GM19099 (cell line): ENCODE data around the gene TP53I3.

Source experiments
- POLR2A ChIP-seq: IDR thresholded peaks from 3 replicates; pipeline ENCODE4 v1.6.1; 2011; ENCODE audit warnings: low read depth; ENCODE audit not compliant: insufficient read length; ENCODE audit errors: extremely low read depth

TP53I3 gene

DNA sequence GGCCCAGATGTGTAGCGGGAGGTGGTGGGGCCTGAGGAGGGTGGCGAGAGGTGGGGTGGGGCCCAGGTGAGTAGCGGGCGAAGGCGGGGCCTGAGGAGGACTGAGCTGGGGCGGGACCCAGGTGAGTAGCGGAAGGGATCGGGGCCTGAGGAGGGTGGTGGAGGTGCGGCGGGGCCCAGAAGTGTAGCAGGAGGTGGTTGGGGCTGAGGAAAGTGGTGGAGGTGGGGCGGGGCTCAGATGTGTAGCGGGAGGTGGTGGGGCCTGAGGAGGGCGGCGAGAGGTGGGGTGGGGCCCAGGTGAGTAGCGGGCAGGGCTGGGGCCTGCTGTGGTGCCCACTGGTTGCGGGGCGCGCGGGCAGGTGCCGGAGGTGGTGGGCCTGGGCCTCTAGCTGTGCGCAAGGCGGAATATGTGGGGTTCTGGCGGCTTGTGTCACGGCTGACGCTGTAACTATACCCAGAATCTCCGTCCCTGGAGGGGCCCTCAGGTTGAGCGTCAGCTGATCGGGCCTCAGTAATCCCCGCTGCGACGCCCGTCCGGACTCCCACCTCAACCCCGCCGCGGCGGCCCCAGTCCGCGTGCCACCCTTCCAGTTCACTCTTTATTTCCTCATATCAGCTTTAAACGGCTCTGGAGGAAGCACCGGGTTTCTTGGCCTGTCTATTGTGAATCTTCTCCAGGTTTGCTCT lies 7.6 kb downstream of the TP53I3 start:
- TF ChIP-seq POLR2A: peak; percentile 45

GRCh38 chr2:24075915-24076848 lies 8.5 kb downstream of the TP53I3 start, which contains the start of gene SF3B6:
TSS of gene SF3B6 (minus strand) at chr2:24076326. CDS start at chr2:24076229, 97 bp downstream.
- TF ChIP-seq POLR2A: peak; percentile 88

DNA sequence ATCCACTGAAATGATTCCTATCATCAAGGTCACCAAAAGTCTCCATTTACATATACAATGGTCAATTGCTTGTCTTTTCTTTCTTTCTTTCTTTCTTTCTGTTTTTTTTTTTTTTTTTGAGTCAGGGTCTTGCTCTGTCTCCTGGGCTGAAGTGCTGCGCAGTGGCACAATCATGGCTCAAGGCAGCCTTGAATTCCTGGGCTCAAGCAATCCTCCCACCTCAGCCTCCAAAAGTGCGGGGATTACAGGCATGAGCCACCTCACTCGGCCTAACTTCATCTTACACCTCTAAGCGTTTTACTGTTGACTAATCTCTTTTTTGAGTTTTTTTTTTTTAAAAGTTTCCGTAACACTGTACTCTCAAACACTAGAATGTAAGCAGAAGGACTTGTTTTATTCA lies 9.4 kb downstream of the TP53I3 start:
- TF ChIP-seq POLR2A: no peak

- no peak for TF ChIP-seq POLR2A
These were observed 10.8 kb downstream of the TP53I3 start for GRCh38 chr2:24073816-24074215.

GRCh38 chr2:24072259-24072658 lies 12.4 kb downstream of the TP53I3 start:
- no peak for TF ChIP-seq POLR2A

- TF ChIP-seq POLR2A: no peak
These were observed 19.3 kb downstream of the TP53I3 start for GRCh38 chr2:24065341-24065740.

DNA sequence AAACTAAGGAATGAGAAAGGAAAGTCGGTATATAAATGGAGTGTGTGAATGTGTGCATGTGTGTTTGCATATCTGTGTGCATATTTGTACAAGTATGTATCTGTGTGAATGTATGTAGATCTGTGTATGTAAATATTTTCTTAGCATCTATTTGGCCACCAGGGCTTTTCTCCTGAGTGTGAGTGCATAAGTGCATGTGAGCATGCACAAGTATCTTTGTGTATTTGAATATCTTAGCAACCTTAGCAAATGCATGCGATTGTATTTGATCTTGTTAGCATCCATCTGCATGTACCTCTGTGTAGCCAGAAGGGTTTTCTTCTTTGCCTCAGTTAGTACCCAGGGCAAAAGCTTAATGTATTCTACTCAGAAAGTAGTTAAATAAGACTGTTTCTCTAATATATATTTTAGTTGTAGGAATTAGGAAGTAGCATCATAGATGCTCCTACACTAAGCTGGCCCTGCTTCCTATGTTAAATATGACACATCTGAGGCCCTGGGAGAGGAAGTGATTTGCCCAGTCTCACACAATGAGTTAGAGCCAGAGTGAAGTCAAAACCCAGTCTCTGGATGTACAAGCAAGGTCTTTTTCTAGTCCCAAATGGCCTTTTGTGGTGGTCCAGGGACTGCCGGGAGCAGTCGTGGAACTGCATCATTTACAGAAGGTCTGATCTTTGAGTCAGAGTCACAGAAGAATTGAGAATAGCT lies 25.9 kb downstream of the TP53I3 start:
- no peak for TF ChIP-seq POLR2A

DNA sequence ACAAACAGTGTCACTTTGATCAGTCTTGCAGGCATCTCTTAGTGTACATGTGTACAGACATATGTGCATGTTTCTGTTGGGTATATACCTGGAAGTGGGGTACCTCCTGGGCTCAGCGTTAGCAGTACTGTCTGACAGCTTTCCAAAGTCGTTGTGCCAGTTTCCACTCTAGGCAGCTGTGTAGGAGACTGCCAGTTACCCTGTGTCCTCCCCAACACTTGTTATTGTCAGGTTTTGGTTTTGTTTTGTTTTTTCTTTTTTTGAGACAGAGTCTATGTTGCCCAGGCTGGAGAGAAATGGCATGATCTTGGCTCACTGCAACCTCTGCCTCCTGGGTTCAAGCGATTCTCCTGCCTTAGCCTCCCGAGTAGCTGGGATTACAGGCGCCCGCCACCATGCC lies 28.9 kb downstream of the TP53I3 start:
- no peak for TF ChIP-seq POLR2A

- no peak for TF ChIP-seq POLR2A
These were observed 30.1 kb downstream of the TP53I3 start for GRCh38 chr2:24054366-24055010.

GRCh38 chr2:24052951-24053350 lies 31.7 kb downstream of the TP53I3 start:
- no peak for TF ChIP-seq POLR2A

DNA sequence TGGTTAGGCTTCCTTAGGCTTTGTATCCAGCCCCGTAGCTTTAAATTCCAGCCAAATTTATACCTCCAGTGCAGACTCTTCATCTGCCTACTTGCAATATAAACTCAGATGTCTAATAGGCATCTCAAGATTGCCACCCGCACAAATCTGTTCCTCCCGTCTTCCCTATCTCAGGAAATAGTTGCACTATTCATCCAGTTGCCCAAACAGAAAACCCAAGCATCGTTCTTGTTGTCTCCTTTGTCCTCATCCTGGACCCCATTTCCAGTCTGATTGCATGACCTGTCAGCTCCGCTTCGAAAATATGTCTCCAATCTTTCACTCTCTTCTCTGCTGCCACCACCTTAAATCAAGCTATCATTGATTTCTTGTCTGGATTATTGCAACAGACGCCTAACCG lies 32.8 kb downstream of the TP53I3 start:
- TF ChIP-seq POLR2A: no peak

GRCh38 chr2:24050041-24050979 lies 34.3 kb downstream of the TP53I3 start:
- TF ChIP-seq POLR2A: no peak

GRCh38 chr2:24049485-24050021 lies 35.1 kb downstream of the TP53I3 start, which contains the start of gene FKBP1B:
TSS of gene FKBP1B (plus strand) at chr2:24049741. CDS start at chr2:24049850, 109 bp downstream.
- peak; percentile 33 for TF ChIP-seq POLR2A

DNA sequence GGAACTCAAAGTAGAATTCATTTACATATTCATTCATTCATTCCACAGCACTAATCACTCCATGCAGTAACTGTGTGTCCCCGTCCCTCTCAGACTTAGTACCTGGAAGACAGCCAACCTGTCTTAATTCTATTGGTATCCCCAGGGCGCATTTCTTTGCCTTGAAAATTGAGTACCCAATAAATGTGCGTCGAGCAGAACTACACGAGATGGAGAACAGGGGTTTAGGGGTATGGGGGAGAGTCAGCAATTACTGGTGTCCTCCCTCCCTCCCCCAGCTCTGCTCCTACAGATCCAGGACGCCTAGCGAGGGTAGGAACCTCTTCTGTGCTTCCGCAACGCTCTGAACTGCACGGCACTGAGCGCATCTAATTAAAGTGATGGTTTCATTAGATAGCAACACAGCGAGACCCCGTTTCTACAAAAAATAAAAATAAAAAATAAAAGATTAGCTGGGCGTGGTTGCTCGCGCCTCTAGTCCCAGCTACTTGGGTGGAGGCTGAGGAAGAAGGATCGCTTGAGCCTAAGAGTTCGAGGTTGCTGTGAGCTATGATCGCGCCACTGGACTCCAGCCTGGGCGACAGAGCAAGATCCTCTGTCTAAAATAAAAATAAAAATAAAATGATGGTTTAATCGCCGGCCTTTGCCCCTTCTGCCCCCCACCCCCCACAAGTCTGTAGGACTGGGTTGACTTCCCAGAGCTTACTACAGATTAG lies 35.7 kb downstream of the TP53I3 start:
- no peak for TF ChIP-seq POLR2A

GRCh38 chr2:24047703-24048033 lies 37.0 kb downstream of the TP53I3 start:
- TF ChIP-seq POLR2A: no peak
